ENCODE measurements around the gene PSMB9. TPM values are rescaled to one million over a fixed set of nuclear protein-coding genes. Genes with fewer than 3 reads are reported as not detected.

Gene PSMB9
- total and polyA plus RNA-seq, 7 donors: 10.2 to 233 (median 23.2) TPM

- intact Hi-C loops (cut with DNase I): loop anchor here (1.0 kb wide), 1 partner anchor 9 kb away; the partner anchor contains the start of gene PSMB9
- peak overlapping the region; percentile 88 to 94 (median 90) for H3K27ac ChIP-seq
- no peak for TF ChIP-seq EP300 (IDR thresholded peaks at IDR 0.05)
- no peak for TF ChIP-seq POLR2A (IDR thresholded peaks at IDR 0.05)
- no peak for TF ChIP-seq CTCF (IDR thresholded peaks at IDR 0.05)
- no peak for TF ChIP-seq POLR2AphosphoS5 (IDR thresholded peaks at IDR 0.05)
- H3K4me1 ChIP-seq: peaks cover 0 to 23% (median 20%) of the 10 kb centered on the region in 4 donors
- WGBS, 2 donors: 12 to 13% methylated on average over 19 of the region's 19 CpGs
- peaks cover 16 to 71% (median 31%) of the 10 kb centered on the region in 4 donors for H3K36me3 ChIP-seq
- DNase-seq: no peak
- no peaks in the 10 kb centered on the region for H3K9me3 ChIP-seq
- no peaks in the 10 kb centered on the region for H3K27me3 ChIP-seq
- peak overlapping the region; percentile 68 to 80 (median 72) for H3K4me3 ChIP-seq
Observed at GRCh38 chr6:32844839-32845383, 9.1 kb upstream of the PSMB9 start.

- Histone ChIP-seq H3K4me1 (peaks cover 0 to 23% (median 20%) of the 10 kb centered on the region in 4 donors), H3K36me3 (peaks cover 20 to 71% (median 34%) of the 10 kb centered on the region in 4 donors)
- peak; percentile 57 for DNase-seq
Observed at GRCh38 chr6:32845384-32845884, 8.6 kb upstream of the PSMB9 start.

GRCh38 chr6:32847004-32847403, 7.0 kb upstream of the PSMB9 start:
- 92 to 94% methylated on average over 10 of the region's 10 CpGs for WGBS, 2 donors
- no peak for DNase-seq
- Histone ChIP-seq H3K27ac (no peak overlapping the region), H3K9me3 (no peaks in the 10 kb centered on the region), H3K36me3 (peaks cover 20 to 70% (median 40%) of the 10 kb centered on the region in 4 donors), H3K4me3 (no peak overlapping the region), H3K27me3 (no peaks in the 10 kb centered on the region), H3K4me1 (peaks cover 0 to 34% (median 27%) of the 10 kb centered on the region in 4 donors)
- TF ChIP-seq POLR2A (IDR thresholded peaks at IDR 0.05): no peak
- TF ChIP-seq POLR2AphosphoS5 (IDR thresholded peaks at IDR 0.05): no peak
- TF ChIP-seq EP300 (IDR thresholded peaks at IDR 0.05): no peak
- TF ChIP-seq CTCF (IDR thresholded peaks at IDR 0.05): no peak
- intact Hi-C loops (cut with DNase I): no loop called here

More at GRCh38 chr6:32845384-32845884, 8.6 kb upstream of the PSMB9 start:
- no peak for TF ChIP-seq POLR2A (IDR thresholded peaks at IDR 0.05)
- TF ChIP-seq CTCF (IDR thresholded peaks at IDR 0.05): no peak
- Histone ChIP-seq H3K9me3 (no peaks in the 10 kb centered on the region), H3K27ac (peak overlapping the region in 3 of 4 donors; percentile 88 to 91 (median 89)), H3K4me3 (peak overlapping the region in 2 of 4 donors; percentile 68 to 71), H3K27me3 (no peaks in the 10 kb centered on the region)
- 52 to 78% methylated on average over 10 of the region's 10 CpGs for WGBS, 2 donors
- intact Hi-C loops (cut with DNase I): no loop called here

GRCh38 chr6:32847795-32848194, 6.2 kb upstream of the PSMB9 start:
- Histone ChIP-seq H3K27me3 (no peaks in the 10 kb centered on the region), H3K9me3 (no peaks in the 10 kb centered on the region), H3K4me1 (peaks cover 0 to 33% (median 27%) of the 10 kb centered on the region in 4 donors), H3K27ac (no peak overlapping the region), H3K4me3 (no peak overlapping the region), H3K36me3 (peaks cover 20 to 64% (median 40%) of the 10 kb centered on the region in 4 donors)
- TF ChIP-seq CTCF (IDR thresholded peaks at IDR 0.05) (no peak), EP300 (IDR thresholded peaks at IDR 0.05) (no peak), POLR2A (IDR thresholded peaks at IDR 0.05) (no peak), POLR2AphosphoS5 (IDR thresholded peaks at IDR 0.05) (no peak)
- peak; percentile 34 for DNase-seq
- intact Hi-C loops (cut with DNase I): no loop called here
- 91 to 94% methylated on average over 8 of the region's 8 CpGs for WGBS, 2 donors

Data from sigmoid colon (tissue), 7 donors.